LoVo (cell line): ENCODE measurements around the gene ADAM22.
A peak's percentile ranks its signal among the peaks of the same experiment; 100 is the strongest.

Experiments used
- DNase-seq: peaks from one replicate; pipeline ENCODE4 v3.0.0-alpha.2; 2016; ENCODE audit warnings: low spot score

ADAM22 gene

GRCh38 chr7:88040694-88041093 lies 106.6 kb downstream of the ADAM22 start:
- peak; percentile 53 for DNase-seq

- DNase-seq, result no peak
Measured at GRCh38 chr7:88041583-88041982, 107.5 kb downstream of the ADAM22 start.

DNA sequence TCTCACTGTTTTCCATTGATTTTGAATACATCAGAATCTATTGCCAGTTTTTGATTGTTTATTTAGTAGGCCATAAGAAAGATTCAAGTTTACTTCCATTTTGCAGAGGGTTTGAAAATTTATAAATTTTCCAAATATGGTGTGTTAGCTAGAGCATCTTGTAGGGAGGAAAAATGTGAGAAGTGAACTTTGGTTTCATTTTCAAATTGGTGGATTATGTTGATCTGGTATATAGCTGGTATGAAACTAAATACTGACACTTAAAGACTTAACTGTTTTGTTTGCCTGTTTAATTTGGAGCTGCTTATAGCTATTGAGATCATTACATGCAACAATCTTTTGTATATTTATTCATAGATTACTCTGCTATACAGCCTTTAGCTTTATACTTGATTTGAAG lies 108.1 kb downstream of the ADAM22 start:
- no peak for DNase-seq

GRCh38 chr7:88042803-88043202 lies 108.8 kb downstream of the ADAM22 start:
- no peak for DNase-seq

DNA sequence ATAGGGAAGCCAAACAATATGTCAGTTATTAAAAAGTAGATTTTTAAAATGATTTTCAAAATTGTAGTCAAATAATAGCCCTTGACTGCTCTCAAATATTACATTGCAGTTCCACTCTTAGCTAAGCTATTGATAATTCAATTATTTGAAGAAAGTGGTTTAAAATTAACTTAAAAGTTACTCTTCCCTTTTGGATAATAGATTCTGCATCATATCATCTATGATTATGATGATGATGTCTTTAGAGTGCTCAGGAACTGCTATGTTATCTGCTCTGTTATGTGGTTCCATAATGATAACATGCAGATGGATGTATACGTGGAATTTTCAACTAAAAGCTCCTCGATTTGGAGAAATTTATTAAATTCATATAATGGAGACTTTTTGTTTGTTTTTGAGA lies 110.0 kb downstream of the ADAM22 start:
- no peak for DNase-seq

GRCh38 chr7:88046839-88047573 lies 113.0 kb downstream of the ADAM22 start:
- no peak for DNase-seq

GRCh38 chr7:88057655-88058054 lies 123.6 kb downstream of the ADAM22 start:
- no peak for DNase-seq

GRCh38 chr7:88062238-88062637 lies 128.2 kb downstream of the ADAM22 start:
- no peak for DNase-seq

GRCh38 chr7:88069093-88069492 lies 135.0 kb downstream of the ADAM22 start:
- no peak for DNase-seq

DNA sequence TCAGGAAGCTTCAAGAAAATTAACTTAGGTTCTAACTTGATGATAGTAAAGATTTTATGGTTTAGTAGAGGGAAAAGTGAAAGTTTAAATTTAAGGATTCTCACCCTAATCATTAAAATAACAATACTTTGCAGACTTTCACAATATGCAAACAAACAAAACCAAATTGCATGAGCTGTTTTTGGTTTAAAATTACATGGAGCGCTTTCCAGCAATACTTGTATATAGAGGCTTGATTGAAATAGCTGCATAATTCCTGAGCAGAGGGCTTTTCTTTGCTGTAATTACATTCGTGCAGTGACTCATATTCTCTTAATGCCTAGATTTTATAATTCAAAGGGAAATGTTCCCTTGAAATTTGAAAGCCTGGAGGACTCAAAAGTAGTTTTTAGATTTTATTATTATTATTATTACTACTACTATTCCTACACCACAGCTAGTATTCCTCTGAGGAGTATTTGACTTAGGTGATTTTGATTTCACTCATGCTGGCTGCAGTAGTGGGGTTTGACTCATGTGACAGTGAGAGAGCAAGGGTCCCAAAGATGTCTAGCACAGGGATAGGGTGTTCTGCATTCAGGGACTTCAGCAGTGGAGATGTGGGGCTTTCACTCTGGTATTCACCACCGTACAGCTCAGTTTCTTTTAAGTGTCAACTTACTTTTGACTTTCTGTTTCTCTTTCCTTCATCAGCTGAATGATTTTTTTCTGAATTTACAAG lies 138.1 kb downstream of the ADAM22 start:
- no peak for DNase-seq

GRCh38 chr7:88072715-88073055 lies 138.6 kb downstream of the ADAM22 start:
- no peak for DNase-seq

DNA sequence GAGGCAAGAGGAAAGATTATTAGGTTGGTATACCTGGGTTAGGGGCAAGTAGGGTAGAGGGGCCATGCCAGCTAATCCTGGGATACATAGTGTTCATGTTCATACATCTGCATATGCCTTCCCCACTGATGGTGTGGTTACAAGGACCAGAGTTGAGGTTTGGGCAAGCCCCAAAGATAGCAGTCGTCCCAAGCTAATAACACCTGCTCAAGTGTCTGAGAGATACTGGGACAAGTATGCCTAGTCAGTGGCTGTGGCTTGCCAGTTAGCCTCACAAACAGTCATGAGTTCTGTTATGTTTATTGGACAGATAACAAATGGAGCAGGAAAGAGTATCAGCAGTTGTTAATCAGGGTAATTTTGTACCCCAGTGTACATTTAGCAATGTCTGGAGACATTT lies 139.6 kb downstream of the ADAM22 start:
- no peak for DNase-seq

GRCh38 chr7:88075216-88075615 lies 141.2 kb downstream of the ADAM22 start:
- DNase-seq, result no peak

GRCh38 chr7:88083883-88084282 lies 149.8 kb downstream of the ADAM22 start:
- no peak for DNase-seq

- no peak for DNase-seq
Measured at GRCh38 chr7:88089561-88089960, 155.5 kb downstream of the ADAM22 start.

GRCh38 chr7:88090240-88090639 lies 156.2 kb downstream of the ADAM22 start:
- no peak for DNase-seq

DNA sequence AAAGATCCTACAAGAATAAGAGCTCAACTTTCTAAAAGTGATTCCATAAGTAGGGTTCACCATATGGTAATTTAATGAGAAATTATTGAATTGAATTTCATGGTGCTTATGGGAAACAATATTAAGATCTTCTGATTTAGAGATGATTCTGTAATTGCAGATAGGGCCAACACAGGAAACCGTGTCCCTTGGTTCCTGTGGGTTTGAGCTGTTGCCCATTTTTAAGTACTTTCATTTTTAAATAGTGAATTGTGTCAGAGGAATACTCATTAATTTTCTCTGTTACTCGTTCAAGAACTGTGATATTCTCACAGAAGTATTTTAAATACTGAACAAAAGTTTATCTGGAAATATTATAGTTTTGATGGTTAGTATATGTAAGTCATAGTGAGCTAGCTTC lies 156.6 kb downstream of the ADAM22 start:
- no peak for DNase-seq

GRCh38 chr7:88091988-88092675 lies 158.1 kb downstream of the ADAM22 start:
- DNase-seq, result no peak

DNA sequence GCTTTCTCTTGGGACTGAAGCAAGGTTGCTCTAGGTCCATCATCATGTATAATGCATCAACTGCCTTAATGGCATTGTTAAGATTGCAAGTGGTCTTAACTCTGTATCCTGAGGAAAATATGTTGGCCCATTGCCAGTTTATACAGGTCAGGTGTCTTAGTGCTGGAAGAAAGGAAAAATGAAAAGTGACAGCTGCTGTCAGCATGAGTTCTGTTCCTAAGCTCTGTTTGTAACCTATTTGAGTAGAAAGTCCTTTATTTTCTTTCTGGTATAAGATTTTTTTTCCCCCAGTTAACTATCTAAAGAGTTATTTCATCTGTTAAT lies 158.6 kb downstream of the ADAM22 start:
- no peak for DNase-seq

DNA sequence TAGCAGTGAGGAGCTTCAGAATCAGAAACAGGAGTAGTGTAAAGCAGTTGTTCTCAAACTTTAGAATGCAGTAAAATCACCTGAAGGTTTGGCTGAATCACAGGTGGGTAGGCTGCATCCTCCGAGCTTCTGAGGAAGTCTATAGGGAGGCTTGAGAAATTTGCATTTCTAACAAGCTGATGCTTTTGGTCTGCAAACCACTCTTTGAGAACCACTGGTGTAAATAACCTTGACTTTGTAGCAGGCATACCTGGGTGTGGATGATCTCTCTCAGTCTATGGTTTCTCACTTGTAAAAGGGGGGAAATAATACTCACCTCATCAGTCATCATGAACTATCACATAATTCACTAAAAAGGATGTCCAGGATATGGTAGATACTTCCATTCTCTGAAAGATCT lies 167.7 kb downstream of the ADAM22 start:
- DNase-seq, result no peak

DNA sequence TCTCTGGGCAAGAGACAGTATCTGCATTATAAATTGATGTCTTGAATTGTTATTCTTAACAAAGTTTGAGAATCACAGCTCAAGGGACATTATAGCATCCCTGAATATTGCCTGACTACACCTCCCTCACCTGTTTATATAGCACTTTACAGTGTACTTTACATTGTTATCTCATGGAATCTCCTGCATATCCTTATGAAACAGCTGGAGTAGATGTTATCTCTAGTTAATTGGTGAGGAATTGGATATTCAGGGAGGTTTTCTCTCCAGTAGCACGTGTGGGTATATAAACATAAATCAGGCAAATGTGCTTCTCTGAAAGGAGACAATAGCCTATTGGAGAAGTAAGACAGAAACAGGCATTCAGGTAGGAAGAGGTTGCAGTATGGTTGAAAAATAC lies 168.6 kb downstream of the ADAM22 start:
- no peak for DNase-seq

GRCh38 chr7:88104732-88105131 lies 170.7 kb downstream of the ADAM22 start:
- no peak for DNase-seq

DNA sequence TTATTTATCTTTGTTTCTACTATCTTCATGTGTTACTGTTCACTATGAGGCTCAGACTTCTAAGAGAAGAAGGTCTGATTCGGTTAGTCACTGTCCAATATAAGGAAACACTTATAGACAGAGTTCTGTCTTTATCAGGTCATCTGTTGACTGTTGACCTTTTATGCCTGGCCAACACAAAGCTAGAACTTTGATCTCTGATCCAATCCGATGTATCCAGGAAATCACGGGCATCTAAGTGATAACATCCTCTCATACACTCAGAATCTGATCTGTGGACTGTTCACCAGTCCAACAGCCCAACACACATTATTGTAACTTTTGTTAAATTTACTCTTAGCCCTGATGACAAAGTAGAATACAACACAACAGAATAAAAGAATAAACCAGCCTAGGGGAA lies 171.2 kb downstream of the ADAM22 start:
- DNase-seq, result no peak

- DNase-seq, result no peak
Measured at GRCh38 chr7:88106434-88106833, 172.4 kb downstream of the ADAM22 start.
